ENCODE results near the gene NT5M.

NT5M gene

GRCh38 chr17:17343896-17344506, 40.8 kb downstream of the NT5M start:
- no peak for DNase-seq (ENCODE audit: low read depth)

- no peak for DNase-seq (ENCODE audit: low read depth)
Measured at GRCh38 chr17:17344507-17345293, 41.5 kb downstream of the NT5M start.

GRCh38 chr17:17345294-17345597, 42.1 kb downstream of the NT5M start:
- no peak for DNase-seq (ENCODE audit: low read depth)

GRCh38 chr17:17345686-17346427, 42.7 kb downstream of the NT5M start:
- no peak for DNase-seq (ENCODE audit: low read depth)

- DNase-seq (ENCODE audit: low read depth) = no peak
Measured at GRCh38 chr17:17346428-17347233, 43.5 kb downstream of the NT5M start.

- DNase-seq (ENCODE audit: low read depth) = no peak
Measured at GRCh38 chr17:17347234-17347955, 44.2 kb downstream of the NT5M start.

- no peak for DNase-seq (ENCODE audit: low read depth)
Measured at GRCh38 chr17:17347956-17348871, 45.0 kb downstream of the NT5M start.

- no peak for DNase-seq (ENCODE audit: low read depth)
Measured at GRCh38 chr17:17348872-17349723, 45.9 kb downstream of the NT5M start.

GRCh38 chr17:17349724-17350106, 46.5 kb downstream of the NT5M start:
- DNase-seq (ENCODE audit: low read depth) = no peak

- no peak for DNase-seq (ENCODE audit: low read depth)
Measured at GRCh38 chr17:17350491-17351355, 47.5 kb downstream of the NT5M start.

- no peak for DNase-seq (ENCODE audit: low read depth)
Measured at GRCh38 chr17:17351356-17351891, 48.3 kb downstream of the NT5M start.

- DNase-seq (ENCODE audit: low read depth) = no peak
Measured at GRCh38 chr17:17351901-17352781, 49.0 kb downstream of the NT5M start.

- no peak for DNase-seq (ENCODE audit: low read depth)
Measured at GRCh38 chr17:17352836-17353624, 49.9 kb downstream of the NT5M start.

- DNase-seq (ENCODE audit: low read depth) = no peak
Measured at GRCh38 chr17:17353625-17354484, 50.7 kb downstream of the NT5M start.

- peak; percentile 62 for DNase-seq (ENCODE audit: low read depth)
Measured at GRCh38 chr17:17354560-17355349, 51.6 kb downstream of the NT5M start.
